GM23338 (cell line): Measurements from ENCODE around the gene NEK8. TPM values are rescaled to one million over a fixed set of nuclear protein-coding genes. Genes with fewer than 3 reads are reported as not detected.

Experiments used
- ATAC-seq: fragments of 200-7000 bp; cut with Tn5 transposase; 3 replicates; pipeline ENCODE4 v1.9.1; 2020
- DNase-seq: peaks from one replicate; pipeline ENCODE4 v3.0.0-alpha.2; 2015; ENCODE audit warnings: low spot score
- H2AFZ ChIP-seq: fragments of 200-600 bp; sonication (generic); 2 replicates; pipeline ENCODE4 v1.8.0; 2016; ENCODE audit warnings: antibody characterized with exemption, mild to moderate bottlenecking, moderate library complexity
- H3F3A ChIP-seq: fragments of 200-600 bp; sonication (generic); replicated peaks from 2 replicates; pipeline ENCODE4 v1.8.0; 2017; ENCODE audit warnings: antibody characterized with exemption, mixed run types, low read depth
- H3K27ac ChIP-seq: fragments of 200-600 bp; sonication (generic); 2 replicates; pipeline ENCODE4 v1.6.1; 2016; ENCODE audit warnings: low read depth
- H3K27me3 ChIP-seq: fragments of 200-600 bp; sonication (generic); 2 replicates; pipeline ENCODE4 v1.8.0; 2016; ENCODE audit warnings: mild to moderate bottlenecking, mixed run types, moderate library complexity; ENCODE audit not compliant: insufficient read depth
- H3K36me3 ChIP-seq: fragments of 200-600 bp; sonication (generic); 2 replicates; pipeline ENCODE4 v1.8.0; 2016; ENCODE audit warnings: mild to moderate bottlenecking; ENCODE audit not compliant: insufficient read depth
- H3K4me1 ChIP-seq: fragments of 200-600 bp; sonication (generic); 2 replicates; pipeline ENCODE4 v1.8.0; 2016; ENCODE audit warnings: mild to moderate bottlenecking, moderate library complexity; ENCODE audit not compliant: insufficient read depth
- H3K4me2 ChIP-seq: fragments of 200-600 bp; sonication (generic); 2 replicates; pipeline ENCODE4 v1.7.1; 2017; ENCODE audit warnings: mixed run types
- H3K4me3 ChIP-seq: fragments of 200-600 bp; sonication (generic); 2 replicates; pipeline ENCODE4 v1.6.1; 2016; ENCODE audit warnings: mixed run types
- H3K79me2 ChIP-seq: fragments of 200-600 bp; sonication (generic); replicated peaks from 2 replicates; pipeline ENCODE4 v1.8.0; 2017; ENCODE audit warnings: mild to moderate bottlenecking; ENCODE audit not compliant: insufficient read depth
- H3K9me2 ChIP-seq: fragments of 200-600 bp; sonication (generic); 2 replicates; pipeline ENCODE4 v1.8.0; 2017; ENCODE audit not compliant: insufficient read depth
- H4K20me1 ChIP-seq: fragments of 200-600 bp; sonication (generic); replicated peaks from 2 replicates; pipeline ENCODE4 v1.8.0; 2017; ENCODE audit warnings: mild to moderate bottlenecking; ENCODE audit not compliant: insufficient read depth
- H3K27ac Mint-ChIP-seq: 2 replicates; pipeline ENCODE4 v1.8.0; 2020; ENCODE audit warnings: inconsistent platforms, mild to moderate bottlenecking, moderate library complexity, mixed read lengths
- H3K27me3 Mint-ChIP-seq: 3 replicates; pipeline ENCODE4 v1.8.0; 2022; ENCODE audit warnings: low read depth, mild to moderate bottlenecking, moderate library complexity, mixed read lengths, inconsistent platforms; ENCODE audit not compliant: insufficient read depth, poor library complexity
- H3K36me3 Mint-ChIP-seq: 3 replicates; pipeline ENCODE4 v1.8.0; 2021; ENCODE audit warnings: low read depth, mild to moderate bottlenecking, inconsistent platforms, moderate library complexity, mixed read lengths
- H3K4me1 Mint-ChIP-seq: 3 replicates; pipeline ENCODE4 v1.8.0; 2020; ENCODE audit warnings: mild to moderate bottlenecking, inconsistent platforms, mixed read lengths
- H3K4me3 Mint-ChIP-seq: 3 replicates; pipeline ENCODE4 v1.8.0; 2021; ENCODE audit warnings: moderate library complexity, mild to moderate bottlenecking, inconsistent platforms, mixed read lengths
- H3K9me3 Mint-ChIP-seq: 3 replicates; pipeline ENCODE4 v1.8.0; 2020; ENCODE audit warnings: moderate library complexity, mild to moderate bottlenecking, inconsistent platforms, mixed read lengths
- CREB1 ChIP-seq: fragments of 250-450 bp; sonication (Bioruptor Pico); IDR thresholded peaks from 2 replicates; pipeline ENCODE4 v1.5.0; 2020; ENCODE audit warnings: low read depth, mild to moderate bottlenecking, moderate library complexity
- CTCF ChIP-seq, 2 experiments: fragments of 200-600 bp in 1 of 2; sonication (generic) in 1 of 2; conservative IDR thresholded peaks; 2 replicates each; pipeline versions ENCODE4 v1.5.1 to v1.6.1; 2016 to 2017; ENCODE audit warnings: antibody characterized with exemption in 2 of 2, low read depth in 2 of 2, mild to moderate bottlenecking in 2 of 2, moderate library complexity in 1 of 2
- EZH2 ChIP-seq: fragments of 200-600 bp; sonication (generic); IDR thresholded peaks from one replicate; pipeline ENCODE4 v1.8.0; 2017; ENCODE audit warnings: antibody characterized with exemption, mild to moderate bottlenecking, low read depth; ENCODE audit not compliant: unreplicated experiment
- EZH2phosphoT487 ChIP-seq: fragments of 200-600 bp; sonication (generic); IDR thresholded peaks from one replicate; pipeline ENCODE4 v1.8.1; 2018; ENCODE audit warnings: antibody characterized with exemption; ENCODE audit not compliant: unreplicated experiment
- JUNB ChIP-seq: IDR thresholded peaks from one replicate; pipeline ENCODE4 v1.6.1; 2016; ENCODE audit warnings: antibody characterized with exemption; ENCODE audit not compliant: unreplicated experiment
- NANOG ChIP-seq: IDR thresholded peaks from 2 replicates; pipeline ENCODE4 v1.6.1; 2016; ENCODE audit warnings: antibody characterized with exemption, borderline replicate concordance
- POLR2AphosphoS5 ChIP-seq: IDR thresholded peaks from 2 replicates; pipeline ENCODE4 v1.6.1; 2016; ENCODE audit warnings: antibody characterized with exemption, low read depth
- REST ChIP-seq: IDR thresholded peaks from one replicate; pipeline ENCODE4 v1.6.1; 2018; ENCODE audit warnings: antibody characterized with exemption; ENCODE audit not compliant: unreplicated experiment
- STAT1 ChIP-seq: IDR thresholded peaks from one replicate; pipeline ENCODE4 v1.6.1; 2016; ENCODE audit warnings: antibody characterized with exemption; ENCODE audit not compliant: unreplicated experiment
- ZNF114 ChIP-seq: fragments of 250-450 bp; sonication (Bioruptor Pico); IDR thresholded peaks from 2 replicates; pipeline ENCODE4 v1.5.0; 2020; ENCODE audit warnings: mild to moderate bottlenecking, moderate library complexity
- ZNF331 ChIP-seq: fragments of 250-450 bp; sonication (Bioruptor Pico); IDR thresholded peaks from 2 replicates; pipeline ENCODE4 v1.5.0; 2020; ENCODE audit warnings: low read depth, mild to moderate bottlenecking, moderate library complexity
- polyA plus RNA-seq: library from polyadenylated mRNA; unstranded; fragments of >200 nt; fragmentation: Nextera tagmentation; extraction: Ambion mirVana; gene quantifications from 2 replicates; pipeline ENCODE4 v1.2.1, GENCODE V29; 2016
- total RNA-seq: library from RNA; depleted of rRNA; stranded (reverse); fragments of >200 nt; shearing (Covaris generic); gene quantifications from 2 replicates; pipeline ENCODE4 v1.2.3, GENCODE V29; 2014
- TF ChIP-seq, protein P1 (sequence below): IDR thresholded peaks from 2 replicates; pipeline ENCODE4 v1.6.1; 2016; ENCODE audit warnings: antibody characterized with exemption

NEK8 gene
- total and polyA plus RNA-seq, 2 experiments from 2014 or later, result 10.0 to 14.9 TPM

DNA sequence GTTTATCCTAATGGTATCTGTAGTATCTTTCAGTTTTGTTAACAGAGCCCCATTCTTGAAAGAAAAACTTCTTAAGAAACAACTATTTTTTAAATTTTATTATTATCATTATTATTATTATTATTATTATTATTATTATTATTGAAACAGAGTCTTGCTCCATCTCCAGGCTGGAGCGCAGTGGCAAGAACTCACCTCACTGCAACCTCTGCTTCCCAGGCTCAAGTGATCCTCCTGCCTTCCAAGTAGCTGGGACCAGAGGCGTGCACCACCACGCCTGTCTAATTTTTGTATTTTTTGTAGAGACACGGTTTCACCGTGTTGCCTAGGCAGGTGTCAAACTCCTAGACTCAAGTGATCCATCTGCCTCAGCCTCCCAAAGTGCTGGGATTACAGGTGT, 43.2 kb upstream of the NEK8 start (continued):
- TF ChIP-seq EZH2phosphoT487 (no peak), JUNB (no peak), REST (no peak), EZH2 (no peak)

- no peak overlapping the region for H2AFZ ChIP-seq
- no peak for ATAC-seq
- H3K4me1 Mint-ChIP-seq, result no peaks in the 10 kb centered on the region
- peaks cover 96% of the 10 kb centered on the region for H3K36me3 ChIP-seq
- no peaks in the 10 kb centered on the region for H3K9me2 ChIP-seq
- H3K27ac Mint-ChIP-seq, result no peak overlapping the region
- no peak overlapping the region for H3K4me3 ChIP-seq
- peaks cover 10% of the 10 kb centered on the region for H3K27me3 Mint-ChIP-seq
- H3F3A ChIP-seq, result 0 out of 2 replicates have a peak, but pooled peaks cover 9% of the 10 kb centered on the region
- no peaks in the 10 kb centered on the region for H3K4me1 ChIP-seq
- peaks cover 2% of the 10 kb centered on the region for H4K20me1 ChIP-seq
- TF ChIP-seq ZNF331 (CRISPR knock-in tag), result no peak
- TF ChIP-seq EZH2, result no peak
- no peak for TF ChIP-seq EZH2phosphoT487
- no peak for TF ChIP-seq CTCF (conservative IDR thresholded peaks at IDR 0.05; ENCODE audit: low read depth in 2 of 2)
- no peak for TF ChIP-seq POLR2AphosphoS5
- TF ChIP-seq ZNF114, result no peak
- no peak for TF ChIP-seq CREB1 (CRISPR knock-in tag)
- TF ChIP-seq, protein P1, sequence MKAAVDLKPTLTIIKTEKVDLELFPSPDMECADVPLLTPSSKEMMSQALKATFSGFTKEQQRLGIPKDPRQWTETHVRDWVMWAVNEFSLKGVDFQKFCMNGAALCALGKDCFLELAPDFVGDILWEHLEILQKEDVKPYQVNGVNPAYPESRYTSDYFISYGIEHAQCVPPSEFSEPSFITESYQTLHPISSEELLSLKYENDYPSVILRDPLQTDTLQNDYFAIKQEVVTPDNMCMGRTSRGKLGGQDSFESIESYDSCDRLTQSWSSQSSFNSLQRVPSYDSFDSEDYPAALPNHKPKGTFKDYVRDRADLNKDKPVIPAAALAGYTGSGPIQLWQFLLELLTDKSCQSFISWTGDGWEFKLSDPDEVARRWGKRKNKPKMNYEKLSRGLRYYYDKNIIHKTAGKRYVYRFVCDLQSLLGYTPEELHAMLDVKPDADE, result no peak
- TF ChIP-seq STAT1, result no peak
- no peak for TF ChIP-seq NANOG
- no peak for DNase-seq
- no peak overlapping the region for H3K4me3 Mint-ChIP-seq
- H3K4me2 ChIP-seq, result no peak overlapping the region
- H3K27ac ChIP-seq, result no peak overlapping the region
- H3K79me2 ChIP-seq, result no peaks in the 10 kb centered on the region
- no peaks in the 10 kb centered on the region for H3K27me3 ChIP-seq
- no peaks in the 10 kb centered on the region; the same call in 2 of the 3 replicates for H3K9me3 Mint-ChIP-seq
- H3K36me3 Mint-ChIP-seq, result peaks cover 98% of the 10 kb centered on the region
Measured at GRCh38 chr17:28686296-28686695, 42.3 kb upstream of the NEK8 start.
